Lower leg skin (tissue), 3 donors: ENCODE measurements around the gene ARHGAP33.

ENCODE experiments used
- CTCF ChIP-seq, 3 donors: fragments of 450-650 bp; IDR thresholded peaks; one replicate each; pipeline ENCODE4 v1.5.1; 2016; ENCODE audit warnings: antibody characterized with exemption in 3 of 3, mild to moderate bottlenecking in 3 of 3, moderate library complexity in 2 of 3
- POLR2A ChIP-seq, 2 donors: fragments of 450-650 bp; IDR thresholded peaks; one replicate each; pipeline ENCODE4 v1.6.1; 2016 to 2017; ENCODE audit warnings: antibody characterized with exemption in 2 of 2, mild to moderate bottlenecking in 1 of 2, moderate library complexity in 1 of 2

GRCh38 chr19:35805526-35806102 is 30.2 kb downstream of the ARHGAP33 start:
- no peak for TF ChIP-seq POLR2A (IDR thresholded peaks at IDR 0.05)
- TF ChIP-seq CTCF (IDR thresholded peaks at IDR 0.05) = no peak
